Endothelial cell (in vitro differentiated cells): ENCODE measurements around the gene CHST11. TPM values are rescaled to one million over a fixed set of nuclear protein-coding genes. Genes with fewer than 3 reads are reported as not detected.

Experiments
- DNase-seq: peaks from one replicate; pipeline ENCODE4 v3.0.0; 2021; ENCODE audit warnings: low spot score
- H3K27ac Mint-ChIP-seq: one replicate; pipeline ENCODE4 v1.8.0; 2021; ENCODE audit warnings: mixed read lengths, inconsistent platforms; ENCODE audit not compliant: unreplicated experiment
- H3K27me3 Mint-ChIP-seq: one replicate; pipeline ENCODE4 v1.8.0; 2021; ENCODE audit warnings: mild to moderate bottlenecking, moderate library complexity, mixed read lengths, inconsistent platforms; ENCODE audit not compliant: unreplicated experiment
- H3K36me3 Mint-ChIP-seq: one replicate; pipeline ENCODE4 v1.8.0; 2021; ENCODE audit warnings: mild to moderate bottlenecking, low read depth, mixed read lengths, inconsistent platforms; ENCODE audit not compliant: unreplicated experiment
- H3K4me1 Mint-ChIP-seq: one replicate; pipeline ENCODE4 v1.8.0; 2021; ENCODE audit warnings: mild to moderate bottlenecking, mixed read lengths, inconsistent platforms; ENCODE audit not compliant: unreplicated experiment
- H3K4me3 Mint-ChIP-seq: one replicate; pipeline ENCODE4 v1.8.0; 2021; ENCODE audit warnings: mild to moderate bottlenecking, mixed read lengths, inconsistent platforms; ENCODE audit not compliant: unreplicated experiment
- H3K9me3 Mint-ChIP-seq: one replicate; pipeline ENCODE4 v1.8.0; 2021; ENCODE audit warnings: mixed read lengths, inconsistent platforms; ENCODE audit not compliant: unreplicated experiment
- CTCF ChIP-seq: fragments of 200-600 bp; sonication (generic); IDR thresholded peaks from one replicate; pipeline ENCODE4 v1.5.0; 2021; ENCODE audit warnings: antibody characterized with exemption; ENCODE audit not compliant: unreplicated experiment
- total RNA-seq: library from RNA; stranded (reverse); fragmentation: NEBNext Ultra II Directional; extraction: Animal tissue kit (Norgen Biotek cat#: 25700); gene quantifications from one replicate; pipeline ENCODE4 v1.2.1, GENCODE V29; 2021; ENCODE audit not compliant: unreplicated experiment

The CHST11 gene
- total RNA-seq, 1 donor from 2014 or later: 11.8 TPM

- Mint-ChIP-seq H3K27ac (no peak overlapping the region), H3K27me3 (peaks cover 2% of the 10 kb centered on the region), H3K36me3 (peaks cover 9% of the 10 kb centered on the region), H3K4me1 (peaks cover 3% of the 10 kb centered on the region), H3K9me3 (no peaks in the 10 kb centered on the region), H3K4me3 (no peak overlapping the region)
- TF ChIP-seq CTCF: no peak
- no peak for DNase-seq
These were observed 48.5 kb downstream of the CHST11 start for GRCh38 chr12:104505095-104505818.

- H3K4me3 Mint-ChIP-seq: no peak overlapping the region
These were observed 50.1 kb downstream of the CHST11 start for GRCh38 chr12:104506676-104507401.

GRCh38 chr12:104507672-104508071, 50.9 kb downstream of the CHST11 start:
- no peak for DNase-seq
- Mint-ChIP-seq H3K27ac (no peak overlapping the region), H3K4me3 (no peak overlapping the region), H3K4me1 (peaks cover 13% of the 10 kb centered on the region), H3K9me3 (no peaks in the 10 kb centered on the region), H3K36me3 (peaks cover 9% of the 10 kb centered on the region), H3K27me3 (peaks cover 2% of the 10 kb centered on the region)
- no peak for TF ChIP-seq CTCF

More at GRCh38 chr12:104506676-104507401, 50.1 kb downstream of the CHST11 start:
- H3K27me3 Mint-ChIP-seq: peaks cover 2% of the 10 kb centered on the region
- no peak for DNase-seq
- TF ChIP-seq CTCF: no peak
- peaks cover 9% of the 10 kb centered on the region for H3K36me3 Mint-ChIP-seq
- peaks cover 13% of the 10 kb centered on the region for H3K4me1 Mint-ChIP-seq
- H3K9me3 Mint-ChIP-seq: no peaks in the 10 kb centered on the region
- no peak overlapping the region for H3K27ac Mint-ChIP-seq

GRCh38 chr12:104508752-104509446, 52.2 kb downstream of the CHST11 start:
- no peaks in the 10 kb centered on the region for H3K9me3 Mint-ChIP-seq
- H3K27me3 Mint-ChIP-seq: peaks cover 2% of the 10 kb centered on the region
- H3K4me1 Mint-ChIP-seq: peaks cover 13% of the 10 kb centered on the region
- H3K27ac Mint-ChIP-seq: no peak overlapping the region
- peaks cover 9% of the 10 kb centered on the region for H3K36me3 Mint-ChIP-seq
- no peak overlapping the region for H3K4me3 Mint-ChIP-seq
- DNase-seq: no peak
- no peak for TF ChIP-seq CTCF
